PC-3 (cell line): ENCODE results near the gene SLC39A5.
A peak's percentile ranks its signal among the peaks of the same experiment; 100 is the strongest.

Experiments
- EZH2 ChIP-seq: fragments of 300-600 bp; sonication (generic); IDR thresholded peaks from one replicate; pipeline ENCODE4 v1.6.1; 2017; ENCODE audit warnings: antibody characterized with exemption, mild to moderate bottlenecking, low read length; ENCODE audit not compliant: unreplicated experiment
- EZH2phosphoT487 ChIP-seq: fragments of 300-600 bp; sonication (generic); IDR thresholded peaks from 2 replicates; pipeline ENCODE4 v1.6.1; 2018; ENCODE audit warnings: mild to moderate bottlenecking, antibody characterized with exemption, low read length, borderline replicate concordance
- TF ChIP-seq, protein P1 (sequence below): fragments of 300-600 bp; sonication (generic); conservative IDR thresholded peaks from 2 replicates; pipeline ENCODE4 v1.5.1; 2017; ENCODE audit warnings: antibody characterized with exemption, low read depth, mild to moderate bottlenecking, low read length

- no peak for TF ChIP-seq EZH2
- TF ChIP-seq, protein P1, sequence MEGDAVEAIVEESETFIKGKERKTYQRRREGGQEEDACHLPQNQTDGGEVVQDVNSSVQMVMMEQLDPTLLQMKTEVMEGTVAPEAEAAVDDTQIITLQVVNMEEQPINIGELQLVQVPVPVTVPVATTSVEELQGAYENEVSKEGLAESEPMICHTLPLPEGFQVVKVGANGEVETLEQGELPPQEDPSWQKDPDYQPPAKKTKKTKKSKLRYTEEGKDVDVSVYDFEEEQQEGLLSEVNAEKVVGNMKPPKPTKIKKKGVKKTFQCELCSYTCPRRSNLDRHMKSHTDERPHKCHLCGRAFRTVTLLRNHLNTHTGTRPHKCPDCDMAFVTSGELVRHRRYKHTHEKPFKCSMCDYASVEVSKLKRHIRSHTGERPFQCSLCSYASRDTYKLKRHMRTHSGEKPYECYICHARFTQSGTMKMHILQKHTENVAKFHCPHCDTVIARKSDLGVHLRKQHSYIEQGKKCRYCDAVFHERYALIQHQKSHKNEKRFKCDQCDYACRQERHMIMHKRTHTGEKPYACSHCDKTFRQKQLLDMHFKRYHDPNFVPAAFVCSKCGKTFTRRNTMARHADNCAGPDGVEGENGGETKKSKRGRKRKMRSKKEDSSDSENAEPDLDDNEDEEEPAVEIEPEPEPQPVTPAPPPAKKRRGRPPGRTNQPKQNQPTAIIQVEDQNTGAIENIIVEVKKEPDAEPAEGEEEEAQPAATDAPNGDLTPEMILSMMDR = peak; percentile 42
- no peak for TF ChIP-seq EZH2phosphoT487
Measured at GRCh38 chr12:56257491-56258067, 27.7 kb downstream of the SLC39A5 start.
